LNCAP (cell line): ENCODE results near the gene VCAN.

Experiments
- TF ChIP-seq, protein P1 (sequence below): fragments of 450-650 bp; IDR thresholded peaks from 2 replicates; pipeline ENCODE4 v1.5.1; 2017; ENCODE audit warnings: mild to moderate bottlenecking

Gene VCAN

DNA sequence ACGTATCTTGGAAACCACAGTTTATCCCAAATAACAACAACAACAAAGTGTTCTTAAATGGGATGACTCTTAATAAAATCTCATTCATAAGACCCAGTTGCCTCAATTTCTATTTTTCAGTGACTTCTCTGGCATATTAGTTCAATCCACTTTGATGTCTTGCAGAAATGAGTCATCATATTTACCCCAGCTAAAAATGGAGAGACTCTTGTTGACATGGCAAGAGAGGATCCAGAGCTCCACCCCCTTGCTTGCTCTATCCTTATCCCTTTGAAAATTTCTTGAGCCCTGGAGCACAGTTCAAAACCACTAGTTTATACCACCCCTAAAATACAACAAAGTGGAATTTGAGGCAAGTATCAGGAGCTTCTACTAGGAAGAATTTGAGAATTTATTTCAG is 20.8 kb downstream of the VCAN start:
- TF ChIP-seq, protein P1, sequence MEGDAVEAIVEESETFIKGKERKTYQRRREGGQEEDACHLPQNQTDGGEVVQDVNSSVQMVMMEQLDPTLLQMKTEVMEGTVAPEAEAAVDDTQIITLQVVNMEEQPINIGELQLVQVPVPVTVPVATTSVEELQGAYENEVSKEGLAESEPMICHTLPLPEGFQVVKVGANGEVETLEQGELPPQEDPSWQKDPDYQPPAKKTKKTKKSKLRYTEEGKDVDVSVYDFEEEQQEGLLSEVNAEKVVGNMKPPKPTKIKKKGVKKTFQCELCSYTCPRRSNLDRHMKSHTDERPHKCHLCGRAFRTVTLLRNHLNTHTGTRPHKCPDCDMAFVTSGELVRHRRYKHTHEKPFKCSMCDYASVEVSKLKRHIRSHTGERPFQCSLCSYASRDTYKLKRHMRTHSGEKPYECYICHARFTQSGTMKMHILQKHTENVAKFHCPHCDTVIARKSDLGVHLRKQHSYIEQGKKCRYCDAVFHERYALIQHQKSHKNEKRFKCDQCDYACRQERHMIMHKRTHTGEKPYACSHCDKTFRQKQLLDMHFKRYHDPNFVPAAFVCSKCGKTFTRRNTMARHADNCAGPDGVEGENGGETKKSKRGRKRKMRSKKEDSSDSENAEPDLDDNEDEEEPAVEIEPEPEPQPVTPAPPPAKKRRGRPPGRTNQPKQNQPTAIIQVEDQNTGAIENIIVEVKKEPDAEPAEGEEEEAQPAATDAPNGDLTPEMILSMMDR = no peak

- TF ChIP-seq, protein P1 = no peak
These were observed 22.1 kb downstream of the VCAN start for GRCh38 chr5:83493644-83494043.

GRCh38 chr5:83494087-83494620 is 22.6 kb downstream of the VCAN start:
- TF ChIP-seq, protein P1 = no peak

GRCh38 chr5:83494666-83495065 is 23.1 kb downstream of the VCAN start:
- TF ChIP-seq, protein P1 = no peak

DNA sequence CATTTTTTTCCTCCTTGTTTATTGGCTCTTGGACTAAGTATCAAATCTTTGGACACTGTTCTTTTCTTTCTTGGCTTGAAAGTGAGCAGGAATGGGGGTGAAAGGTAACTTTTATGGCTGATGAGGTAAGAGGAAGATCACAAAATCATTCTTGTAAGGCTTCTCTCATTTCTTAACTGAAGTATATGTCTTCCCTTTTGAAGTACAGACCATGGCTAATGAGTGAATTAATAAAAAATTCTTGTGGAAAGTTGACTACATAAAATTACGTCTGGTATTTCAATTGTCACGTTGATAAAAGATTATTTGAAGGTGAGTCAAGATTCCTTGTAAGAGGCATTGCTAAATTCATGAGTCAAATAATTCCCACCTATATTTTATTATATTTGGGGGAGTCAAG is 25.1 kb downstream of the VCAN start:
- TF ChIP-seq, protein P1 = no peak

DNA sequence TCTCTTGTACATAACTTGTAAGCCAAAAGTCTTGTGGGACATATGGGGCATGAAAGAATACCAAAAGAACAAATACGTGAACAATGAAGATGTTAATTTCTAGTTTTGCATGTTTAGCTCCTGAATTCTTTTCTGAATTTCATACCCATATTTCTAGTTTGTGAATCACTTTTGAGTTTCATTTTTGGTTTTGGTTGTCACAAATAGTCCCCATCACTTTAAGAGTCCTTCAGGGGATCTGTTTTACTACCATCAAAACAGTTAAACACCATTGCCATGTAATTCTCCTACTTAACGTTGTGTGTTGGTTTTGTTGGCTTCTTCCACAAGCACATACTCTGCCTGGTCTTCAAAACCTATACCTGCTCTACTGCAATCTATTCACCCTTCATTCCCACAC is 27.0 kb downstream of the VCAN start:
- TF ChIP-seq, protein P1 = no peak

DNA sequence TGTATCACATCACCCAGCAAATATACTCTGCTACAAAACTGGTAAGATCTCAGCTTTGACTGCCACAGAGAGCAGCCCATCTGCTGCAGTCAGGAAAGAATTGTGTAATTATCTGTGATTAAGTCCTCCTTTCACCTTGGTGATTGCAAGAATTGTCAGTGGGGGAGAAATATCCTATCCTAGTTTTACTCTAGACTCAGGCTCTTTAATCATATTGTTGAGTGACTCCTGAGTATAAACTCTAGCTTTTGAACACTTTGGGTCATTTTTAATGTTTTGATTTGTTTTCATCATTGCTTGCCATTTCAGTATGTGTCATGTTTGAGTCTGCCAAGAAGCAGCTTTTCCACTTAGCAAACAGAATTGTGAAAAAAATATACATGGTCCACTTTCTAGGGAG is 32.1 kb downstream of the VCAN start:
- TF ChIP-seq, protein P1 = no peak

GRCh38 chr5:83507431-83507830 is 35.9 kb downstream of the VCAN start:
- TF ChIP-seq, protein P1 = no peak
